A549 treated with CpdA at 1 μM for 4 hours (cell line): ENCODE results near the gene WDR33. TPM values are rescaled to one million over a fixed set of nuclear protein-coding genes. Genes with fewer than 3 reads are reported as not detected.

ENCODE experiments used
- total RNA-seq: library from RNA; stranded (reverse); fragments of 200-300 nt; extraction: Qiagen RNA extraction; gene quantifications from 5 replicates; pipeline ENCODE4 v1.2.3, GENCODE V29; 2022; ENCODE audit warnings: low read depth

WDR33 gene
- total RNA-seq, result 18.2 to 26.0 TPM (median 24.4 TPM) in 5 replicates

DNA sequence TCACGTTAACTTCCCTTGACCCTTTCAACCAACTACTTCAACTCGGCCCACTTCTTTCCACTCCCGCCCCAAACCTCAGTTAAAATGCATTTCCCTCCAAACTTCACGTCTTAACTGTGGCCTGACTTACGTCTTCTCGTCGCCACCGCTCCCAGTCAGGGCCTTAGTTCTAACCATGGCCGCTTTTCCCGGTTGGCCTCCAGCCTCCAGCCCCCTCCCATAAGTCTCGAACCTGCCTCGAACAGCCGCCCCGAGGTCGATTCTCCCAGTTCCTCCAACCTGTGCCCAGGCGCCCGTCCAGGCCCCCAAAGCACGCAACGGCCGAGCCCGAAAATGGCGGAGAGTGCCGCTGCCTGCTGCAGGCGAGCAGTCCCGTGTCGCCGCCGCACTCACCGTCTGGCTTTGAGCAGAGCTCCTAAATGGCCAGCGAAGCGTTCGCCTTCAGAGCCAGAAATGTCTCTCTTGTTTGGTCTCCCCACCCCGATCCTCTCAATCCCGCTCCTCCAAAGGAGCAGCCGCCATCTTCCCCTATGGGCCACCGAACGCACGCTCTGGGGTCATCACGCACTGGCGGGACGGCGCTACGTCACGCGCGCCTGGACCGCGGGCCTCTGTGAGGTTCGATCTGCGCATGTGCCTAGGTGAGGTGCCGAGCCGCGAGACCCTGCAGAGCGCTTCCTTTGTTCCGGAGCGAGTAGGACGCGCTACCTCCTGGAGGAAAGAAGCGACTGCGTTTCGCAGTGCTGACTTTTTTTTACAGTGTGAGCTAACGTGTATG, at the start of gene WDR33:
Gene WDR33 (minus strand): TSS at position 553 of the 778 bp plus-strand sequence. CDS start 40,190 bp downstream, outside the sequence.

GRCh38 chr2:127701193-127701650, 109.7 kb downstream of the WDR33 start, which contains the start of gene SFT2D3:
Gene SFT2D3 (plus strand): TSS chr2:127701497. CDS start chr2:127701529, 32 bp downstream.

DNA sequence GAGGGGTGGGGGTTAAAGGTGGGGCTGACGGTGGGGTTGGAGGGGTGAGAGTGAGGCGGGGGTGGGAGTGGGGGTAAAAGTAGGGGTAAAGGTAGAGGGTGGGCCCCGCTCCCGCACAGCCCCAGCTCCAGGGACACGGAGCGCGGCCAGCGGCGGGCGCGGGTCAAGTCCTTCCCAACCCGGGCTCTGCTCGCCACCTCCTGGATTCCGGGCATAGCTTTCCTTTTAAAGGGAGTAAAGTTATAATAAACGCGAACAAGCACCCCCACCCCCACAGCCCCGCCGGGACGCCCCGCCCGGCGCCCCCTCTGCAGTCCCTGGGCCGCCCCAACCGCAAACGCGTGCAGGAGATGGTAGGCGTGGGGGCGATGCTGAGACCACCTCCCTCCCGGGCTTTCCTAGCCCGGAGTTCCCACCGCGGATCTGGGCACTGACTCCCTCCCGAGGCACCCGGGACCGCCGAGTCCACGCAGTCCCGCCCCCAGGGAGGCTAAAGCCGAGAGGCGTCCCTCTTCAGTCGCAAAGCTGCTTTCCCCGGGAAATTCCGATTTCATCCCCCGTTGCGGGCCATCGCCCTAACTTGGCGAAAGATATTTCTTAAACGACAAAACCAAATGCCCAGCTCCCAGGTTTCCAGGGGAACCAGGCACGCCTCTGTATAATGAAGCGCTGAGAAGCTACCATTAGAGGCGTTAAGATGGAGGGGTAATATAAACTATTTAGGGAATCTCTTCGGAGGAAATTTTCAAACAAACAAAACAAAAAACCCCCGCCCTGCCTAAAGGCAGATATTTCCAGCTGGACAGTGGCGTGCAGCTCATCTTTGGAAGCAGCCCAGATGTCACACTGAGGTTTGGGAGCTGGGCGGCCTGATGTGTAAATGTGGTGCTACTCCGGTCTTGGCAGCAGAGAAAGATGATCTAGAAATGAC, 135.4 kb downstream of the WDR33 start, which contains the start of gene LIMS2:
Gene LIMS2 (minus strand): TSS at position 200 of the 931 bp plus-strand sequence. CDS start 506 bp downstream, outside the sequence.

Other genes starting within 250 kb of the WDR33 start
- gene GPR17, start 165.0 kb downstream of the WDR33 start, total RNA-seq, result 0.09 to 0.21 TPM (median 0.12 TPM) in 4 of 5 replicates, not detected in the other
- gene LIMS2, start 135.6 kb downstream of the WDR33 start, total RNA-seq, result 4.0 to 8.1 TPM (median 5.2 TPM) in 5 replicates
- 4.1 to 6.2 TPM (median 5.7 TPM) in 5 replicates for gene SFT2D3, start 109.7 kb downstream of the WDR33 start, total RNA-seq
- gene POLR2D, start 47.0 kb upstream of the WDR33 start, total RNA-seq, result 49.5 to 56.6 TPM (median 52.0 TPM) in 5 replicates
- gene AMMECR1L, start 74.8 kb upstream of the WDR33 start, total RNA-seq, result 16.9 to 20.3 TPM (median 18.7 TPM) in 5 replicates
- gene SAP130, start 216.9 kb upstream of the WDR33 start, total RNA-seq, result 11.2 to 14.2 TPM (median 12.9 TPM) in 5 replicates